ENCODE results near the gene ZFYVE9. TPM values are rescaled to one million over a fixed set of nuclear protein-coding genes. Genes with fewer than 3 reads are reported as not detected.
"Not testable (repeated sequence)": the region's sequence is repeated elsewhere in the genome, so short reads cannot be mapped to it uniquely, and the experiment has no call there.

The ZFYVE9 gene
- polyA plus RNA-seq, 1 experiment, result 9.8 TPM

- TF ChIP-seq CTCF (IDR thresholded peaks at IDR 0.05; ENCODE audit: insufficient read depth, low read depth, low read length), result no peak
- Histone ChIP-seq H3K4me3 (ENCODE audit: low read depth, low read length) (no peak overlapping the region), H3K27me3 (ENCODE audit: control insufficient read depth, insufficient read depth, low read length) (no peaks in the 10 kb centered on the region), H3K36me3 (ENCODE audit: control insufficient read depth, insufficient read depth, low read length) (no peaks in the 10 kb centered on the region)
- ChIA-PET POLR2A (no interaction called here), CTCF (interaction anchor here (1.0 kb wide), 1 partner anchor 10 kb away, joined by 3 read pairs; no protein-coding TSS in a partner anchor)
- no peak for DNase-seq (ENCODE audit: low read depth)
Observed at GRCh38 chr1:52193985-52194384, 52.1 kb downstream of the ZFYVE9 start.

GRCh38 chr1:52195161-52195560, 53.3 kb downstream of the ZFYVE9 start:
- ChIA-PET POLR2A (no interaction called here), CTCF (interaction anchor here (1.0 kb wide), 1 partner anchor 9 kb away, joined by 3 read pairs; no protein-coding TSS in a partner anchor)
- no peak for DNase-seq (ENCODE audit: low read depth)
- no peak overlapping the region for H3K4me3 ChIP-seq (ENCODE audit: low read depth, low read length)
- H3K36me3 ChIP-seq (ENCODE audit: control insufficient read depth, insufficient read depth, low read length), result no peaks in the 10 kb centered on the region
- no peaks in the 10 kb centered on the region for H3K27me3 ChIP-seq (ENCODE audit: control insufficient read depth, insufficient read depth, low read length)
- no peak for TF ChIP-seq CTCF (IDR thresholded peaks at IDR 0.05; ENCODE audit: insufficient read depth, low read depth, low read length)

- DNase-seq (ENCODE audit: low read depth), result no peak
- TF ChIP-seq CTCF (IDR thresholded peaks at IDR 0.05; ENCODE audit: insufficient read depth, low read depth, low read length), result no peak
- H3K4me3 ChIP-seq (ENCODE audit: low read depth, low read length), result no peak overlapping the region
- no peaks in the 10 kb centered on the region for H3K36me3 ChIP-seq (ENCODE audit: control insufficient read depth, insufficient read depth, low read length)
- H3K27me3 ChIP-seq (ENCODE audit: control insufficient read depth, insufficient read depth, low read length), result no peaks in the 10 kb centered on the region
- CTCF ChIA-PET, result interaction anchor here (1.1 kb wide), 1 partner anchor 9 kb away, joined by 3 read pairs; no protein-coding TSS in a partner anchor
- POLR2A ChIA-PET, result no interaction called here
Observed at GRCh38 chr1:52203935-52204625, 62.2 kb downstream of the ZFYVE9 start.

GRCh38 chr1:52204696-52205095, 62.8 kb downstream of the ZFYVE9 start:
- no peaks in the 10 kb centered on the region for H3K27me3 ChIP-seq (ENCODE audit: control insufficient read depth, insufficient read depth, low read length)
- H3K36me3 ChIP-seq (ENCODE audit: control insufficient read depth, insufficient read depth, low read length), result no peaks in the 10 kb centered on the region
- ChIA-PET CTCF (interaction anchor here (1.1 kb wide), 1 partner anchor 10 kb away, joined by 3 read pairs; no protein-coding TSS in a partner anchor), POLR2A (no interaction called here)
- no peak overlapping the region for H3K4me3 ChIP-seq (ENCODE audit: low read depth, low read length)
- DNase-seq (ENCODE audit: low read depth), result no peak
- TF ChIP-seq CTCF (IDR thresholded peaks at IDR 0.05; ENCODE audit: insufficient read depth, low read depth, low read length), result no peak

- H3K27me3 ChIP-seq (ENCODE audit: control insufficient read depth, insufficient read depth, low read length); H3K4me3 ChIP-seq (ENCODE audit: low read depth, low read length); DNase-seq (ENCODE audit: low read depth); CTCF ChIA-PET; H3K36me3 ChIP-seq (ENCODE audit: control insufficient read depth, insufficient read depth, low read length); POLR2A ChIA-PET: not testable (repeated sequence)
Observed at GRCh38 chr1:52206686-52207085, 64.8 kb downstream of the ZFYVE9 start.

GRCh38 chr1:52209429-52209828, 67.5 kb downstream of the ZFYVE9 start:
- ChIA-PET POLR2A (no interaction called here), CTCF (no interaction called here)
- TF ChIP-seq CTCF (IDR thresholded peaks at IDR 0.05; ENCODE audit: insufficient read depth, low read depth, low read length), result no peak
- no peaks in the 10 kb centered on the region for H3K27me3 ChIP-seq (ENCODE audit: control insufficient read depth, insufficient read depth, low read length)
- H3K36me3 ChIP-seq (ENCODE audit: control insufficient read depth, insufficient read depth, low read length), result no peaks in the 10 kb centered on the region
- H3K4me3 ChIP-seq (ENCODE audit: low read depth, low read length), result no peak overlapping the region
- DNase-seq (ENCODE audit: low read depth), result no peak

Data from BJ (cell line).